Stimulated activated CD8-positive, alpha-beta memory T cell treated with anti-CD3 and anti-CD28 coated beads, Interleukin-15, amount 100 ng/mL, for 1 hour (primary cell): Measurements from ENCODE around the gene HUS1.
"Not testable (repeated sequence)": the region's sequence is repeated elsewhere in the genome, so short reads cannot be mapped to it uniquely, and the experiment has no call there.

ENCODE experiments used
- DNase-seq: peaks from one replicate; pipeline ENCODE4 v3.0.0-alpha.2; 2020; ENCODE audit warnings: low read depth

Gene HUS1

GRCh38 chr7:47923081-47923875 is 56.1 kb downstream of the HUS1 start:
- DNase-seq, result not testable (repeated sequence)

- not testable (repeated sequence) for DNase-seq
Observed at GRCh38 chr7:47916514-47916913, 62.9 kb downstream of the HUS1 start.

GRCh38 chr7:47915616-47915976 is 63.8 kb downstream of the HUS1 start:
- no peak for DNase-seq

- DNase-seq, result no peak
Observed at GRCh38 chr7:47914717-47915615, 64.4 kb downstream of the HUS1 start.
